NCI-H2029 treated with DMSO at 0.1 percent for 48 hours (cell line): ENCODE measurements around the gene STK32C.
A peak's percentile ranks its signal among the peaks of the same experiment; 100 is the strongest.
"Not testable (repeated sequence)": the region's sequence is repeated elsewhere in the genome, so short reads cannot be mapped to it uniquely, and the experiment has no call there.

Source experiments
- DNase-seq: peaks from one replicate; lab custom pipeline; 2025; lab: John Stamatoyannopoulos, UW

The STK32C gene

GRCh38 chr10:132168571-132169030, 139.1 kb downstream of the STK32C start:
- DNase-seq = no peak

- no peak for DNase-seq
Measured at GRCh38 chr10:132167976-132168375, 139.8 kb downstream of the STK32C start.

GRCh38 chr10:132167041-132167674, 140.6 kb downstream of the STK32C start:
- no peak for DNase-seq

GRCh38 chr10:132166216-132166950, 141.4 kb downstream of the STK32C start:
- no peak for DNase-seq

- no peak for DNase-seq
Measured at GRCh38 chr10:132165416-132165980, 142.3 kb downstream of the STK32C start.

GRCh38 chr10:132164761-132165278, 142.9 kb downstream of the STK32C start:
- DNase-seq = no peak

GRCh38 chr10:132163826-132164515, 143.8 kb downstream of the STK32C start:
- no peak for DNase-seq

GRCh38 chr10:132163278-132163765, 144.4 kb downstream of the STK32C start:
- DNase-seq = peak; percentile 41

GRCh38 chr10:132162590-132163277, 145.0 kb downstream of the STK32C start:
- no peak for DNase-seq

GRCh38 chr10:132162021-132162531, 145.7 kb downstream of the STK32C start:
- no peak for DNase-seq

- DNase-seq = not testable (repeated sequence)
Measured at GRCh38 chr10:132160834-132161622, 146.7 kb downstream of the STK32C start.

GRCh38 chr10:132160231-132160630, 147.5 kb downstream of the STK32C start:
- DNase-seq = not testable (repeated sequence)

GRCh38 chr10:132159302-132160230, 148.2 kb downstream of the STK32C start:
- not testable (repeated sequence) for DNase-seq

- DNase-seq = no peak
Measured at GRCh38 chr10:132158823-132159222, 148.9 kb downstream of the STK32C start.

GRCh38 chr10:132158122-132158741, 149.5 kb downstream of the STK32C start:
- DNase-seq = no peak
